HFFc6 (cell line): ENCODE results near the gene GRHL3. TPM values are rescaled to one million over a fixed set of nuclear protein-coding genes. Genes with fewer than 3 reads are reported as not detected.

ENCODE experiments used
- DNase-seq: peaks from one replicate; pipeline ENCODE4 v3.0.0-alpha.2; 2018
- H3K27ac Mint-ChIP-seq: 2 replicates; pipeline ENCODE4 v1.8.0; 2020; ENCODE audit warnings: mild to moderate bottlenecking, mixed read lengths
- H3K27me3 Mint-ChIP-seq: 2 replicates; pipeline ENCODE4 v1.8.0; 2021; ENCODE audit warnings: mild to moderate bottlenecking, moderate library complexity, mixed read lengths; ENCODE audit not compliant: insufficient read depth
- H3K36me3 Mint-ChIP-seq: 2 replicates; pipeline ENCODE4 v1.8.0; 2021; ENCODE audit warnings: low read depth, mixed read lengths
- H3K4me1 Mint-ChIP-seq: 2 replicates; pipeline ENCODE4 v1.8.0; 2020; ENCODE audit warnings: low read depth, mixed read lengths
- H3K4me3 Mint-ChIP-seq: 2 replicates; pipeline ENCODE4 v1.8.0; 2020; ENCODE audit warnings: mild to moderate bottlenecking, moderate library complexity, mixed read lengths
- H3K9me3 Mint-ChIP-seq: 2 replicates; pipeline ENCODE4 v1.8.0; 2020; ENCODE audit warnings: mild to moderate bottlenecking, mixed read lengths
- total RNA-seq, 6 experiments: library from RNA; stranded (reverse); fragmentation: NEBNext Ultra II Directional; extraction: Animal tissue kit (Norgen Biotek cat#: 25700); gene quantifications; 2 replicates in 1 of 6; 3 replicates in 5 of 6; pipeline ENCODE4 v1.2.3, GENCODE V29; 2021
- TF ChIP-seq, protein P1 (sequence below): fragments of 200-600 bp; sonication (generic); IDR thresholded peaks from 2 replicates; pipeline ENCODE4 v1.5.0; 2021; ENCODE audit warnings: antibody characterized with exemption, mild to moderate bottlenecking

GRHL3 gene
- total RNA-seq, 6 experiments from 2014 or later = not detected

- H3K27me3 Mint-ChIP-seq = peaks cover 36% of the 10 kb centered on the region
- H3K27ac Mint-ChIP-seq = no peak overlapping the region
- H3K36me3 Mint-ChIP-seq = no peaks in the 10 kb centered on the region
- H3K4me1 Mint-ChIP-seq = peaks cover 10% of the 10 kb centered on the region
- no peak for DNase-seq
- TF ChIP-seq, protein P1, sequence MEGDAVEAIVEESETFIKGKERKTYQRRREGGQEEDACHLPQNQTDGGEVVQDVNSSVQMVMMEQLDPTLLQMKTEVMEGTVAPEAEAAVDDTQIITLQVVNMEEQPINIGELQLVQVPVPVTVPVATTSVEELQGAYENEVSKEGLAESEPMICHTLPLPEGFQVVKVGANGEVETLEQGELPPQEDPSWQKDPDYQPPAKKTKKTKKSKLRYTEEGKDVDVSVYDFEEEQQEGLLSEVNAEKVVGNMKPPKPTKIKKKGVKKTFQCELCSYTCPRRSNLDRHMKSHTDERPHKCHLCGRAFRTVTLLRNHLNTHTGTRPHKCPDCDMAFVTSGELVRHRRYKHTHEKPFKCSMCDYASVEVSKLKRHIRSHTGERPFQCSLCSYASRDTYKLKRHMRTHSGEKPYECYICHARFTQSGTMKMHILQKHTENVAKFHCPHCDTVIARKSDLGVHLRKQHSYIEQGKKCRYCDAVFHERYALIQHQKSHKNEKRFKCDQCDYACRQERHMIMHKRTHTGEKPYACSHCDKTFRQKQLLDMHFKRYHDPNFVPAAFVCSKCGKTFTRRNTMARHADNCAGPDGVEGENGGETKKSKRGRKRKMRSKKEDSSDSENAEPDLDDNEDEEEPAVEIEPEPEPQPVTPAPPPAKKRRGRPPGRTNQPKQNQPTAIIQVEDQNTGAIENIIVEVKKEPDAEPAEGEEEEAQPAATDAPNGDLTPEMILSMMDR = no peak
- H3K4me3 Mint-ChIP-seq = no peak overlapping the region
- no peaks in the 10 kb centered on the region for H3K9me3 Mint-ChIP-seq
Measured at GRCh38 chr1:24303600-24303999, 15.6 kb upstream of the GRHL3 start.

DNA sequence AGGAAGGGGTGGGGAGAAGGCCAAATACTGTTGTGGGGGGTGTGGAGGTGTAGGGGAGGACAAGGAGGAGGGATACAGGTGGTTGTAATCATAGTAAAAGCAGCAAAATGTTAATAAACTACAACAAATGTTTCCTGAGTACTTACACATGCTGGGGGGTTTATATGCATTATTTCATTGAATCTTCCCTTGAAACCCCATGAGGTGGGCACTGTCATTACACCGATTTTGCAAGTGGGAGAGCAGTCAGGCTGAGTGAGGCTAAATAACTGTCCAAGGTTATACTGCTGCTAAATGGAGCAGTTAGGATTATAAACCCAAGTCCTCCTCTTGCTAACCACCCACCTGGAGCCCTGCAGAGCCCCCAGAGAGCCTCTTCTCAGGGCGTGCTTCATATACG is 14.4 kb upstream of the GRHL3 start:
- peaks cover 12% of the 10 kb centered on the region for H3K4me1 Mint-ChIP-seq
- no peak overlapping the region for H3K27ac Mint-ChIP-seq
- TF ChIP-seq, protein P1 = no peak
- H3K27me3 Mint-ChIP-seq = peaks cover 32% of the 10 kb centered on the region
- DNase-seq = no peak
- H3K4me3 Mint-ChIP-seq = no peak overlapping the region
- no peaks in the 10 kb centered on the region for H3K9me3 Mint-ChIP-seq
- H3K36me3 Mint-ChIP-seq = no peaks in the 10 kb centered on the region

DNA sequence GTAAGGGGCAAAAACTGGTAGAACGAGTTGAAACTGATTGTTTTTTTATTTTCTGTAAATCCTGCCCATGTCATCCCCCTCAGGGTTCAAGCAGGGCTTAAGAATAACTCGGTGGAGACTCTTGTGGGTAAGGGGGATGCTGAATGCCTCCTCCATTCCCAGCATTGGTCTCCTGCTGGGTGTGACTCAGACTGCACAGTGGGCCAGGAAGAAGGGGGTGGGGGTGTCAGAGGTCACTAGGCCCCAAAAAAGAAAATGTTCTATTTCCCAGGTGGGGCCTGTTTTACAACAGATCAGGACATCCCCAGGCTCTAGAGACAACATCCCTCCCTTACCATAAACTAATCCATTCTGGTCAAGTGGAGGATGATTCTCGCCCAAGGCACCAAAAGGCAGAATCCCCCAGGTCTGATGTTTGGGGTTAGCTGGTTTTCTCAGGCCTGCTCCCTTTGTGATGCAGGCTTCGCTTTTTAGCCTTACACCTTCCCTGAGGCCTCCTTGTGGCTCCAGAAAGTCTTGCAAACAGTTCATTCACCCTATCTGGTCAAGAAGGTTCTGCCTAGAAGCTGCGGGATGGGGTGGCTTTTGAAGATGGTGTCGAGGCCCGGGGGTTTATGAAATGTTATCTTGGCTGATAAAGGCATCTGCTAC is 10.7 kb upstream of the GRHL3 start:
- no peak overlapping the region for H3K4me3 Mint-ChIP-seq
- H3K36me3 Mint-ChIP-seq = no peaks in the 10 kb centered on the region
- H3K27me3 Mint-ChIP-seq = peaks cover 19% of the 10 kb centered on the region
- TF ChIP-seq, protein P1 = peak; percentile 65
- peak; percentile 40 for DNase-seq
- peaks cover 4% of the 10 kb centered on the region; the same call in 1 of the 2 replicates for H3K4me1 Mint-ChIP-seq
- no peak overlapping the region for H3K27ac Mint-ChIP-seq
- no peaks in the 10 kb centered on the region for H3K9me3 Mint-ChIP-seq

DNA sequence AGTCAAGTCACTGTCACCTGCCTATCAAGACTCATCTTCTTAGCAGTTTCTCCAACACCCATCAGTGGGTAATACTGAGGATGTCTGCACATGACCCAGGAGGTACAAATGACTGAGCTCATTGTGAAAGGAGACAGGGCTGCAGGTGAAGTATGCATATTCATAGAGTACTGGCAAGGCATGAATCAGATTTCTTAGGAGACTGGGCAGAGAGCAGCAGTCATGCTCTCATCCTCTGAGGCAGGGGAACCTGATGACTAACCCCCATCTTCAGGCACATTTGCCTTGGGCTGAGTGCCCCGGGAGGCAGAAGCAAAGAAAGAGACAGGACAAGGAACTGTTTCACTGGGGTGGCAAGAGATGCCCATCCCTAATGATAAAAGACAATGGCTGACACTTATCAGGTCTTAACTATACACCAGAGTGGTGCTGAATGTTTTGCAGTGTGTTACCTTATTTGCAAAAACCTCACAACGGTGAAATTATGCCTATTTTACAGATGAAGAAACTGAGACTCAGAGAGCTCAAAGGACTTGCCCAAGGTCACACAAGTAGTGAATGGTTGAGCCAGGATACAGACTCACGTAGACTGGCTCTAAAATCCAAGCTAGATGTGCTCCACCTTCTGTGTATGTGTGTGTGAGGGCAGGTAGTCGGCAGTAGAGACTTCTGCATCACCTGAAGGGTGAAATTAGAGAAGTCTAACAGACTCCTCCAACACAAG is 9.2 kb upstream of the GRHL3 start:
- Mint-ChIP-seq H3K36me3 (no peaks in the 10 kb centered on the region), H3K27me3 (peaks cover 14% of the 10 kb centered on the region), H3K4me1 (peaks cover 4% of the 10 kb centered on the region; the same call in 1 of the 2 replicates), H3K4me3 (no peak overlapping the region), H3K27ac (no peak overlapping the region), H3K9me3 (no peaks in the 10 kb centered on the region)
- TF ChIP-seq, protein P1 = no peak
- peak; percentile 21 for DNase-seq

GRCh38 chr1:24311234-24311633 is 7.9 kb upstream of the GRHL3 start:
- H3K36me3 Mint-ChIP-seq = no peaks in the 10 kb centered on the region
- H3K4me1 Mint-ChIP-seq = peaks cover 12% of the 10 kb centered on the region
- peaks cover 8% of the 10 kb centered on the region for H3K27me3 Mint-ChIP-seq
- H3K9me3 Mint-ChIP-seq = no peaks in the 10 kb centered on the region
- TF ChIP-seq, protein P1 = no peak
- no peak overlapping the region for H3K27ac Mint-ChIP-seq
- DNase-seq = no peak
- H3K4me3 Mint-ChIP-seq = no peak overlapping the region
